Embryonic facial prominence (tissue), 1 donor: ENCODE data around the gene AFAP1.

ENCODE experiments used
- DNase-seq: peaks from one replicate; pipeline ENCODE4 v3.0.0-alpha.2; 2016; ENCODE audit errors: extremely low spot score

Gene AFAP1

DNA sequence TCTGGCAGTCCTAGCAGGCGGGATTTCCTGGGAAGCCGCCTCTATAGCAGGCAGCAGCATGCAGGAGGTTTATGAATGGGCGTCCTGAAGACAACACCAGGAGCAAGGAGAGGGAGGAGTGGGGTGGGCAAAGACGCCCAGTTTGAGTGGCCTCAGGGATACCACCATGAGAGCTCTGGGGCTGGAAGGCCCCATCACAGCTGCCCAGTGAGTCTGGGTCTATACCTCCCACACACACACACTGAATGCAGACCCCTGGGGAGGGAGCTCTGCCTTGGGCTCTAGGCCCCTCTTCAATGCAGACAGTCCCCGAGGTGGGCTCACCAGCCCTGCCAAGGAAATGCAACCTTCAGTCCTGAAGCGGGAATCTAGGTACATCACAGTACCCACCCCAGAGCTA, 98.6 kb downstream of the AFAP1 start:
- no peak for DNase-seq

DNA sequence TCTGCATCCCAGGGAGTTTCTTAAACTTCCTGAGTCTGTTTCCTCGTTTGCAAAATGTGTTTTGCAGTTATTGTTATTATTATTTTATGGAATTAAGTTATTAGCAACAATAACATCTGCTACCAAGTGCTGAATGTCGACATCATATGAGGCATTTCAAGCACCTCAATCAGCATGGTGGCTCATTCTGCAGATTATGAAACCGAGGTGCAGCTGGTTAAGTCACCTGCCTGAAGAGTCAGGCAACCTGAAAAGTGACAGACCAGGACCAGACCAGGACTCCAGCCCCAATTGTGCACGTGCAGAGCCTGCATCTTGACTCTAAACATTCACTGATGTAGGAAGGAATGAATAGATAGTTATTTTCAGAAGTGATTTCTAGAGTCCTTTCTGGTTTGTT, 99.8 kb downstream of the AFAP1 start:
- DNase-seq: no peak

DNA sequence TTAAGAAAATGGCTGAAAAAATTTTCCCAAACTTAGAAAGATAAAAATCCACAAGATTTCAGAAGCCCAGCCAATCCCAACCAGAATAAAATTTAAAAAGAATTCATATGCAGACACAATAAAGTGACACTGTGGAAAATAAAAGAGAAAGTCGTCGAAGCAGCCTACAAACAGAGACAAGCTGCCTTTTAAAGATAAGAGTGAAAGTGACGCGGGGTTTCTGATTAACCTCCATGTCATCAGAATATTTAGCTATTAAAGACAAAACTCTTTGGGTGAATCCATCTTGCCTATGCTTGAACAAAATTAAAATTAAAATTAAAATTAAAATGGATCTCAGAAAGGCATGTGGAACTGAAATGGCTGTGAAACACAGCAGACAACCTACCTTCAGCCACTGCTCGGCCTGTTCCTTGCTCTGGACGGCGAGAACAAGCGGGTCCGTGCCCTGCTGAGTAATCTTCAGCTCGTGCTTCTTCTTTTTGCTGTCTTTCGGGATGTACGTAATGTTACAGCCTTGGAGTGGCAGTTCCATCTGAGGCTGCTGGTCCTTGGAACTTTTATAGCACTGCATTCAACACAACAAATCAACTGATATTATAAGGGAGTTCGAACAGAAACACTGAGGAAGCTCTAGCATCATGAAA, 101.4 kb downstream of the AFAP1 start:
- DNase-seq: no peak

DNA sequence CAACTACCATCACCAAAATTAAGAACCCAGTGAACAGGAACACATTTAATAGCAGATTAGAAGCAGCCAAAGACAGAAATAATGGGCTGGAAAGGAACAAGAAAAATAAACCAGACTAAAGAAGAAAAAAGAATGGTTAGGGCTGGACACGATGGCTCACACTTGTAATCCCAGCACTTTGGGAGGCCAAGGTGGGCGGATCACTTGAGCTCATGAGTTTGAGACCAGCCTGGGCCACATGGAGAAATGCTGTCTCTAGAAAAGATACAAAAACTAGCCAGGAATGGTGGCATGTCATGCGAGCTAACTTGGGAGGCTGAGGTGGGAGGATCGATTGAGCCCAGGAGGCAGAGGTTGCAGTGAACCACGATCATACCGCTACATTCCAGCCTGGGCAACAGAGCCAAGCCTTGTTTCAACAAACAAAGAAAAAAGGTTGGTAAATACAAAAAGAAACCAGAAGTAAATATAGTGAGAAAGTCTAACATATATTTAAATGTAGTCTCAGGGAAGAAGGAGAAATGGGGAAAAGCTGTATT, 102.0 kb downstream of the AFAP1 start:
- DNase-seq: no peak

DNA sequence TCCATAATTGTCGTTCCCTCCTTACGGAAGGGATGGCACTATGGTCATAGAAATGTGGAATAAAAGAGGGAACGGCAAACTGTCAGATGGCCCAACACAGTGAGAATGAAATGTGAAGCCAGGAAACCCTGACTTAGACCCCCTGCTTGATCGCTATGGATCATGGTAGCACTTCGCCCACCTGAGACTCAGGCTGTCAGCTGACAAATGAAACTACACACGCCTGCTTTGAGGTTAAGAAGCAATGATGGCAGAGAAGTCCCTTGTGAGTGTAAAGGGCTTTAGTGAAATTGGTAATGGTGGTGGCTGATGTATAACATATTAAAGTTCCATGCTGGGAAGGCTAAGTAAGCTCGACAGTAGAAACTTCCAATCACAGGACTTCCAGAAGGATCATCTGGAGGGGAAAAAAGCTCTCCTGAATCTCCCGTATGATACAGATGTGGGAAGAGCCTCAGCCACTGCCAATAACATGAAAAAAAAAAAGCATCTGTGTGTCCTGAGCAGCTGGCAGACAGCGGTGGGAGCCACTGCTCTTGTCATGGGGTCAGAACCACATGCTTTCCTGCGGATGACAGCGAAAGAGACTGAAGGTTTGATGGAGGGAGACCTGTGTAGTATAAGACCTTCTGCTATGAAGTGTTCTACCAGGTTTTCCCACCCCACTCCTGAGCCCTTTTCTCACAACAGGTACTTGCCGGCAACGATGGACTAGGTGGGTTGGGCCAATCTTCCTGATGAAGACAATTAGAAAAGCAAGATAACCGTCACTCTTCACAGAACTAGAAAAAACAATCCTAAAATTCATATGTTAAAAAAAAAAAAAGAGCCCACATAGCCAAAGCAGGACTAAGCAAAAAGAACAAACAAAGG, 107.6 kb downstream of the AFAP1 start:
- no peak for DNase-seq

DNA sequence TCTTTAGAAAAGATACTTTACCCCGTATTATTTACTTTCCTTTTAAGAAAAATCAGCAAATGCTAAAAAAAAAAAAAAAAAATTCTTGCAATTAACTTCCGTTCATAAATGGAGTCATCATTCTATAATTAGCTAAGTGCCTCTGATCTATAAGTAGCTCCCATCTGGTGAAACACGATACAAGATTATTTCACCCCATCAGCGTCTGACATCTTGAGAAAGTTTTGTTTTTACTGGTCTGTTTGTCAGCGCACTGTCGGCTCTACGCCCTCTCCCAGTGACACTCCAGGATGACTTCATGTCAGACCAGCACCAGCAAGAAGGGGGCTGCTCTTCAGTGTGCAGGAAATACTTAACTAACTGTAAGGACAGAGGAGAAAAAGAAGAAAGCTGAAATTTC, 108.3 kb downstream of the AFAP1 start:
- DNase-seq: no peak

DNA sequence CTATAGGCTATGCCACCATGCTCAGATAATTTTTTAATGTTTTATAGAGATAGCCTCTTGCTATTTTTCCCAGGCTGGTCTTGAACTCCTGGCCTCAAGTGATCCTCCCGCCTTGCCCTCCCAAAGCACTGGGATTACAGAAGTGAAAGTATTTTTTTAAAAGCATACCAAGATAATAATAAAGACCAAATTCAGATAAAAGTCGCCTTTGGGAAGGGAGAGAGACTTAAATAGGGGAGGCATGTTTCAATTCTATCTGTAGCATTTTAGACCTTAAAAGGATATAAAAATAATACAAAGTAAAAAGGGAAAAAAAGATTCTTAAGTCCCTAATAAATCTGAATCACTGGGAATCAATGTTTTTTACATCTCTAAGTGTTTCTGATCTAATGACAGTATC, 108.9 kb downstream of the AFAP1 start:
- no peak for DNase-seq

DNA sequence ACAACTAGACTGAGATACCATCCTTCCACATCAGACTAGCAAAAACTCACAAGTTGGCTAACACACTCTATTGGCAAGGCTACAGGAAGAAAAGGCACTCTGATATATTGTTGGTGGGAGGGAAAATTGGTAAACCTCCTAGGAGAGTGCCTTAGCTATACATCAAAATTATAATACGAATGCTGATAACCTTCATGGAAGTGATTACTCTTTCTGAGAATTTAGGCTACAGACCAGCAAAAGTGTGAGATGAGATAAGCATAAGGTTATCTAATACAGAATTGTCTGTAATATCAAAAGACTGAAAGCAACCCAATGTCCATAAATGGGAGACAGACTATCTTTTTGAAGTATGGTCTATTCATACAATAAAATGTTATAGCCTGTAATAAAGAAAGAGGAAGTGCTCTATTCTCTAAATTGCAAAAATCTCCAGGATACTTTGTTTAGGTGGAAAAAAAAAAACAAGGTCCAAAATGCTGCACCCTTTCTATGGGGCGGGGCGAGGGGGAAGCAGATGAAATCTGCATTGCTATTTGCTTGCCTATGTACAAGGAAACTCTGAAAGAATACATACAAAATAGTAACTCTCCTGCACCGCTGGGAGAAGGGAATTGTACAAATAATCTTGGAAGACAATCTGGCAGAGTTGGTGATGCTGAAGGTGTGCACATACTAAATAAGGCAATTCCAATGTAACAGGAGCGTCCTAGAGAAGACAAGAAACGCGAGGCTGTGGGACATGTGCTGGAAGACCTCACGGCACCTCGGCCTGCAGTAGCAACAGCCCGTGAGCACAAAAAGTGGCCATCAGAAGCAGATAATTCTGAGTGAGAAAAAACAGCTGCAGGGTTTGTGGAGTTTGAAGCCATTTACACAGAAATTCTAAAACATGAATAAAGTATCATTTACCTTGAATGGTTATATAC, 109.7 kb downstream of the AFAP1 start:
- DNase-seq: no peak

DNA sequence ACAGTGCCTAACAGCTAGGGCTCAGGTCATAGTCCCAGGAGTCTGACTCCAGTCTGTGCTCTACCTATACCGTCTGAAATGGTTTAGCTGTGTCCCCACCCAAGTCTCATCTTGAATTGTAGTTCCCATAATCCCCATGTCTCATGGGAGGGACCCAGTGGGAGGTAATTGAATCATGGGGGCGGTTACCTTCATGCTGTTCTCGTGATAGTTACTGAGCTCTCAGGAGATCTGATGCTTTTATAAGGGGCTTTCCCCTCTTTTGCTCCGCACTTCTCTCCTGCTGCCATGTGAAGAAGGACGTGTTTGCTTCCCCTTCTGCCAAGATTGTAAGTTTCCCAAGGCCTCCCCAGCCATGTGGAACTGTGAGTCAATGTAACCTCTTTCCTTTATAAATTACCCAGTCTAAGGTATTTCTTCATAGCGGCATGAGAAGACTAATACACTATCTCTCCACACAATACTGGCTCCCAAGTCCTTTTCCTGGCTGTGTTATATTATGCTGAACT, 110.8 kb downstream of the AFAP1 start:
- no peak for DNase-seq

DNA sequence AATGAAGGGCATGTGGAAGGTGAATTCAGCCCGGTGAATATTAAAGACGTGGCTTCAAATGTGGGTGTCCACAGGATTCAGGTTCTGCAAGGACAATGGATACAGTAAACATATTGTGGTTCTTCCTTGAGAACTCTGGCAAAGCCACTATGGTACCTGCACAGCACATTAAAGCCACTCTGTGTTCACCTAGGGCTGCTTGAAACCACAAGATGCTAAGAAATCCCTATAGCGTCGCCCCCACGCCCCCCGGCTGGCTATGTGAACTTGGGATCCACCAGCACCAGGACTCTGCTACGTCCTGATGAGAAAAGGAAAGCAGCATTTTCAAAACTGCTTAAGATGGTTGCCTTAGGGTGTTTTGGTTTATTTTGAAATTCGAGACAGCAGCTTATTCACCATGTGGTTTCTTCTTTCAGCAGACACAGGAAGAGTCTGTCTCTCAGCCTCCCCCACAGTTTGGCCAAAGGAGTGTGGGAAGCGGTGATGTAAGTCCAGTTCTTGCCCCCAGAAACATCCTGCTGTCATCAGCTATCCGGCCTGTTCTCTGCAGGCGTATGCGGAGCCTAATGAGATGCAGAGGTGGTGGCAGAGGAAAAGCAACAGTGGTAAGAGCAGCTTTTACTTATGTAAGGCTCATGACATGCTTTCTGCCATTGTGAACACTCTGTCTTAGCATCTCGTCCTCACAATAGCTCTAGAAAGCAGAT, 111.5 kb downstream of the AFAP1 start:
- peak; percentile 60 for DNase-seq

DNA sequence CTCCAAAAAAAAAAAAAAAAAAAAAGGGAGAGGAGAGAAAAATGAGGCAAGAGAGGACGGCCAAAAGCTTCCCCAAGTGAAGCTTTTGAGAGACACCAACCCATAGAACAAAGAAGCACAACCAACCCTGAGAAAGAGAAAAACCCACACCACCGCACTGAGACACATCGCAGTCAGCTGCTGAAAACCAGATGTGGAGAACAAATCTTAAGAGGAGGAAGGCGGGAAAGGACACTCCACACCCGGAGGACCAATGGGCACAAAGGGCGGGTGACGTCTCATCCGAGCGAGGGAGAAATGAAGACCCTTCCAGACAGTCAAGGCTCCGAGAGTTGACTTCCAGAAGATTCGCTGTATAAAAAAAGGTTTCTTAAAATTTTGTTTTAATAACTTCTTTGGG, 112.1 kb downstream of the AFAP1 start:
- no peak for DNase-seq

DNA sequence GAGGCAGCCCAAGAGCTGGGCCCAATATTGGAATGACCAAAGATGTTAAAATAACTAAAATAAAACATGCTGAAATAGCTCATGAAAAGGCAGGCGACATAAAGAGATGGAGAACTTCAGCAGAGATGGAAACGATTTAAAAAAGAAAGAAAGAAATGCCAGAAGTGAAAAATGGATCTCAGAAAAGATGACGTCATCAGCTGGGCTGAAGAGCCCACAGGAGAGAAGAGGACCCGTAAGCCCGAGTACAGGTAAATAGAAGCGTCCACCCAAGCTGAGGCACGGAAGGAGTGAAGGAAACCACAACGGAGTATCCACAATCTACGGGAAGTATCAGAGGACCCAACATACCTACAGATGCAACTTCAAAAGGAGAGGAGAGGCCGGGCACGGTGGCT, 112.8 kb downstream of the AFAP1 start:
- DNase-seq: no peak

DNA sequence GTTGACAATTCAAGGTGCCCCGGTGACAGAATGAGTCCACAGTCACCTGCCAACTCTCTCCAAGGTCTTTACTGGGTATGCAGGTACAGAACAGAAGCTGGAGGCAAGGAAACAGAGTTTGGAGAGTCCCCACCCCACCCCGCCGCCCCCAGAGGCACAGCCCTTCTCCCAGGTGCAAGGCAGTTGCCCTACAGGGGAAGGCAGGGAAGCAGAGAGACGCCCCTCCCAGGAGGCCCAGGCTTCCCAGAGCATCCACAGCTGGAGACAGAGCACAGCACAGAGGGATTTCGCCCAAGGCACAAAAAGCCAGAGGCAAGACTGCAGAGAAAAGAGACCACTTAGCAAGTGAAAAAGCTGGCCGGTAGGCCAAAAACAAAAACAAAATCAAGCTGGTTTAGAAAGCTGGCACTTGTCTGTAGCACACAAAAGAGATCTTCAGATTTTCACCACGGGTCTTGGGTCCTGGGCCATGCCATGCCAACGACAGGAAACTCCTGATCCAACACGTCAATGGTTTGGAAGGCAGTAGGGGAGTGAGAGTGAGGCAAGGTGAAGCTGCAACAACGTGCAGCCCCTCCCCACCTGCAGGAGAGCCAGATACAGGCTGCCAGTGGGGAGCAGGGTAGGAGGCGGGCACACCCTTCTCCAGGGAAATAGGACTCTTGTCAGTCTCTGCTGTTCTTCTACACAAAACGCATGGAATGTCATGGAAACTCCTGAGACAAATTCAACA, 113.3 kb downstream of the AFAP1 start:
- no peak for DNase-seq

DNA sequence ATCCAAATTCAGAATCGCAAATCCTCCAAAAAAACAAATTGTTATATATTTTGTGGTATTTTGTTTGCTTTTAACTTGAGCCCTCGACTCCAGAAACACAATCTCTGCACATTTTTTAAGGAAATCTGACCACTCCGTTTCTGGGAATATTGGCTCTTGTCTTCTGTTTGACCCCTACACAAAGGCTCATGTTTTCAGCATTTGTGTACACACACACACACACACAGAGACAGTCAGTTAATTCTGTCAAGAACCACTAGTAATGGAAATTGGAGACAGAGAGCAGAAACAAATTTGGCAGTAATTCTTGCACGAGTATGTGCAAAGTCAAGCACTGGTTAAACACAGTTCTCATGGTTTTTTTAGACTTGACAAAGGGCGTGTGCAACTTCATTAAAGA, 115.4 kb downstream of the AFAP1 start:
- peak; percentile 58 for DNase-seq

DNA sequence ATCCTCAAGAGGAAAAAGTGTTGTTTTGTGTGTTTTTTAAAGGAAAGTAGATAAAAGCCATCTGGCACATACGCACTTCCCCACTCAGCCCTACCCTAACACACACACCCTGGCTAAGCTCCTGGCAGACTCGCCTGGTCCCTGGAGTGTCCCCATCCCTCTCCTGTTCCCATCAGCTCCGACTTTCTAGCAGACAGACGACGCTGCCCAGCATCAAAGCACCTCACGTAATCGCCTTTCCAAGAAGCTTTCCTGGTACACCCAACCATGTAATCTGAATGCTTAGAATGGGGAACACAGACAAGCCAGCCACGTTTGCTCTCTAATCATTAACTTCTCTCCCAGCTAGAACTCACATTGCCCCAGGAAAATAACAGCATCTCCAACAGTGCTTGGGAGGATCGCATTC, 116.2 kb downstream of the AFAP1 start:
- DNase-seq: no peak

DNA sequence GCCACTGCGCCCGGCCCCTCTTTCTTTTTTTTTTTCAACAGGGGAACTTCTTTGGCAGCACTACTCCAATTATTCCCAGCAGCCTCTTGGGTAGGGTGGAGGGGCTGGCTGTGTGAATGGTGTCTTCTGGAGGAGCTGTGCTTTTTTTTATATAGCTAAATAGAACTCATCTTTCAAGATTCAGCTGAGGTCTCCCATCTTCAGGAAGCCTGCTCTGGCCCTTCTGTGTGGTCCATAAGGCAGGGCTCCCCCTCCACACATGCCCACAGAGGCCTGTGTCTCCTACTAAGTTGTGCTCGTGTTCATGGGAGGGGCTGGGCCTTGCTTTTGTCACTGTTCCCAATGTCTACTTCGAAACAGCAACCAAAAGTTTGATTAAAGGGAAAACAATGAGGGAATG, 116.8 kb downstream of the AFAP1 start:
- no peak for DNase-seq

DNA sequence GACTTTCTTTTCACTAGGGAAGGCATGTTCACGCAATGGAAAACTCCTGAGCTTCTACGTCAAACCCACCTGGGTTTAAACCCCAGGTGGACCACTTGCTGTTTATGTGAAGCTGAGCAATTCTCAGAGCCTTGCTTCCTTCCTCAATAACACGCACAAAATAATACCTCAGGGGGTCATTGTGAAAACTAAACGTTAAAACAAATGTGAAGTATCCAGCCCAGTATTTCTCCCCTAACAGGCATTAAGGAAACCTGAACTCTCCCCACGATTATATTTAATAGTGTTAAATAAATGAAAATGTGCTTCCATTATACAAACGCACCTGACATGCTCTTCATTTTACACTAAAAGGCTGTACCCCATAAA, 117.5 kb downstream of the AFAP1 start:
- DNase-seq: no peak

DNA sequence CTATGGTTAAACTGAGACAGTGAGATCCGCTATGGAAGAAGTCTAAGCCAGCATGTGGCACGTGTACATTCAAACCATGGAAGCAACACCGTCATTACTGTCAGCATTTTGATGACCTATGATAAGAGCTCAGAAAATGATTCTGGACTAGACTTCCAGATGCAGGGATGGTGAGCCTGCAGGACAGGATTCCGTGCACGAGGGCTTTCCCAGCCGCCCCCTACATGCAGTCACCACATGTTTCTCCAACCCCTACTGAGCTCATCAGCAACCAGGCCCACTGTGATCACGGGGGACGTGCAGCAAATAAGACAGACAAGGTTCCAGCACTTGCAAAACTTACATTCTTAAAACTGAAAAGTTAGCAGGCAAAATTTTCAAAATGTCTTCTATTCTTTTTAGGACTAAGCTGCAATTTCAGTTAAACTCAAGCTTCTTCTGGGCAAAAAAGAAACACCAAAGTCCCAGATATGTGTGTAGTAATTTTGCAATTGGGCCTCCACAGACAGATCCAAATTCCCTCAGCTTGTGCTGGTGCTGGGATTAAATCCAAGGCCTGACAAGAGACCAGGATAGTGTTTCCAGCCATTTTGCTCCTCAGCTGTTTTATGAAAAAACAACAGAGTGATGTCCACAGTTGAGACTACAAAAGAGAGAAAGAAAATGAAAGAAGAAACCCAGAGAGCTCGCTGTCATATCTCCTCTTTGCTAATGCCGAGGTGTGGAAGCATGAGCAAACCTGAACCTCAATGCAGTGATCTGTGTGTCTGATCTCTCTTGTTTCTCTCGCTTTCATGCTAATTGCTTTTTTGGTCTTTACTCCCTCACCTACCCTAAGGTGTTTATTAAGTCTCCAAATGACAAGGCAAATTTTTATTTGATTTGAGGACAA, 118.2 kb downstream of the AFAP1 start:
- no peak for DNase-seq

DNA sequence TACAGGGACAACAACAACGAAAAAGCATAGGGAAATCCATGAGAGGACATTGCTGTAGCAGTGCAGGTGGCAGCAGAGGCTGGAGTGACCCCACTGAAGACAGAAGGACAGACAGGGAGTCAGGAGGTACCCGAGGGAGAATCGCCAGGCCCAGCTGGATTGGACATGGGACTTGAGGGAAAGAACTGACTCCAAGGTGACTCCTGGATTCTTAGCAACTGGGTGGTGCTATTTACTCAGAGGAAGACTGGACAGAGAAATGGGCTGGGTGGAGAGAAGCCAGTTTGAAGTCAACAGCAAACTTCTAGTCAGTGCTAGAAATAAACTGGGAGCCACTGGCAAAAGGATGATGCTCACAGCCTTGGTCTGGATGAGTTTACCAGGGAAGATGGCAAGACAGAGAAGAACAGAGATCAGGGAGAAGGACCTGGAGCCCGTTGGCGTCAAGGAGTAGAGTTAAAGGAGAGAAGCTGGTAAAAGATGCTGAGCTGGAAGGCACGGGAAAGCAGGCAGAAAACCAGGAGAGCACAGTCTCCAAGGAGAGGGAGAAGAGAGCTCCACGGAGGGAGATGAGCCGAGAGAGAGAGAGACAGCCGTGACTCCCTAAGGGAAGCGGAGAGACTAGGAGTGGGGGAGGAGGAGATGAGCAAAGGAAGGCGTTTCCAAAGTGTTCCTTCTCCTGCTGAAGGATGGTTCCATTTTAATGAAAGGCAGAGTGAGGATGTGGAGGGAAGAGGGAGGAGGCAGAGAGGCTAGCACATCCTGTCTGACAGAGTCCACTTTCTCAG, 119.4 kb downstream of the AFAP1 start:
- no peak for DNase-seq
